CD4-positive, alpha-beta T cell treated with Interleukin-21 for 1 hour (primary cell): ENCODE measurements around the gene LIFR.
"Not testable (repeated sequence)": the region's sequence is repeated elsewhere in the genome, so short reads cannot be mapped to it uniquely, and the experiment has no call there.

ENCODE experiments used
- DNase-seq: peaks from one replicate; pipeline ENCODE4 v3.0.0-alpha.2; 2020

Gene LIFR

GRCh38 chr5:38582293-38582974 lies 26.0 kb upstream of the LIFR start:
- DNase-seq = no peak

GRCh38 chr5:38581597-38581996 lies 25.2 kb upstream of the LIFR start:
- no peak for DNase-seq

GRCh38 chr5:38579105-38579504 lies 22.7 kb upstream of the LIFR start:
- no peak for DNase-seq

- DNase-seq = no peak
Observed at GRCh38 chr5:38576961-38577684, 20.7 kb upstream of the LIFR start.

- DNase-seq = no peak
Observed at GRCh38 chr5:38576442-38576841, 20.0 kb upstream of the LIFR start.

GRCh38 chr5:38575476-38575875 lies 19.0 kb upstream of the LIFR start:
- DNase-seq = no peak

GRCh38 chr5:38574009-38574408 lies 17.6 kb upstream of the LIFR start:
- no peak for DNase-seq

GRCh38 chr5:38573521-38573920 lies 17.1 kb upstream of the LIFR start:
- no peak for DNase-seq

- DNase-seq = no peak
Observed at GRCh38 chr5:38569180-38569579, 12.7 kb upstream of the LIFR start.

GRCh38 chr5:38567306-38567705 lies 10.9 kb upstream of the LIFR start:
- DNase-seq = not testable (repeated sequence)

- no peak for DNase-seq
Observed at GRCh38 chr5:38563624-38564023, 7.2 kb upstream of the LIFR start.

GRCh38 chr5:38562444-38563210 lies 6.2 kb upstream of the LIFR start:
- DNase-seq = no peak

- no peak for DNase-seq
Observed at GRCh38 chr5:38559428-38559827, 3.0 kb upstream of the LIFR start.

GRCh38 chr5:38557792-38558191 lies 1.3 kb upstream of the LIFR start:
- no peak for DNase-seq

GRCh38 chr5:38557308-38557710 lies 863 bp upstream of the LIFR start:
- DNase-seq = no peak

- DNase-seq = no peak
Observed at GRCh38 chr5:38556088-38556598, 303 bp downstream of the LIFR start.

GRCh38 chr5:38555354-38556087 lies 925 bp downstream of the LIFR start:
- no peak for DNase-seq

- DNase-seq = no peak
Observed at GRCh38 chr5:38554861-38555260, 1.6 kb downstream of the LIFR start.

- no peak for DNase-seq
Observed at GRCh38 chr5:38554403-38554802, 2.0 kb downstream of the LIFR start.

GRCh38 chr5:38553001-38553521 lies 3.4 kb downstream of the LIFR start:
- no peak for DNase-seq

- DNase-seq = no peak
Observed at GRCh38 chr5:38551030-38552017, 5.1 kb downstream of the LIFR start.
